HG03558 (cell line): ENCODE data around the gene PLA2G4F.

ENCODE experiments used
- ATAC-seq: cut with Tn5 transposase; IDR thresholded peaks from one replicate; pipeline ENCODE4 v1.9.1; 2021; ENCODE audit warnings: moderate number of reproducible peaks; ENCODE audit not compliant: unreplicated experiment; ENCODE audit errors: extremely low read depth

The PLA2G4F gene

GRCh38 chr15:42156243-42156922, at the start of gene PLA2G4F:
PLA2G4F (minus strand) TSS chr15:42156636; CDS start chr15:42156549, 87 bp downstream.
- ATAC-seq, result no peak

- ATAC-seq, result no peak
Measured at GRCh38 chr15:42203891-42204290, 47.5 kb upstream of the PLA2G4F start.

GRCh38 chr15:42202653-42203052, 46.2 kb upstream of the PLA2G4F start:
- ATAC-seq, result no peak

GRCh38 chr15:42201801-42202200, 45.4 kb upstream of the PLA2G4F start:
- ATAC-seq, result no peak

GRCh38 chr15:42199126-42199525, 42.7 kb upstream of the PLA2G4F start:
- ATAC-seq, result no peak

GRCh38 chr15:42198516-42198915, 42.1 kb upstream of the PLA2G4F start:
- ATAC-seq, result no peak

- ATAC-seq, result no peak
Measured at GRCh38 chr15:42194513-42194912, 38.1 kb upstream of the PLA2G4F start.

- no peak for ATAC-seq
Measured at GRCh38 chr15:42193383-42193782, 36.9 kb upstream of the PLA2G4F start.

GRCh38 chr15:42191610-42192346, 35.3 kb upstream of the PLA2G4F start:
- ATAC-seq, result no peak

GRCh38 chr15:42190370-42190769, 33.9 kb upstream of the PLA2G4F start:
- ATAC-seq, result no peak

GRCh38 chr15:42185801-42186200, 29.4 kb upstream of the PLA2G4F start:
- ATAC-seq, result no peak

GRCh38 chr15:42184736-42185135, 28.3 kb upstream of the PLA2G4F start:
- no peak for ATAC-seq

- ATAC-seq, result no peak
Measured at GRCh38 chr15:42184296-42184695, 27.9 kb upstream of the PLA2G4F start.

- no peak for ATAC-seq
Measured at GRCh38 chr15:42182961-42183360, 26.5 kb upstream of the PLA2G4F start.

- no peak for ATAC-seq
Measured at GRCh38 chr15:42182328-42182886, 26.0 kb upstream of the PLA2G4F start.

GRCh38 chr15:42178056-42178455, 21.6 kb upstream of the PLA2G4F start:
- no peak for ATAC-seq

GRCh38 chr15:42175671-42176070, 19.2 kb upstream of the PLA2G4F start:
- ATAC-seq, result no peak

GRCh38 chr15:42172475-42172874, 16.0 kb upstream of the PLA2G4F start:
- no peak for ATAC-seq

- ATAC-seq, result no peak
Measured at GRCh38 chr15:42171795-42172194, 15.4 kb upstream of the PLA2G4F start.

- ATAC-seq, result no peak
Measured at GRCh38 chr15:42171122-42171521, 14.7 kb upstream of the PLA2G4F start.

GRCh38 chr15:42166225-42166940, 9.9 kb upstream of the PLA2G4F start:
- ATAC-seq, result no peak
